CD4-positive, alpha-beta memory T cell (primary cell): Measurements from ENCODE around the gene WDR20. TPM values are rescaled to one million over a fixed set of nuclear protein-coding genes. Genes with fewer than 3 reads are reported as not detected.

Experiments used
- CTCF ChIA-PET: fragments of 350-600 bp; sonication (Branson Sonifier 250); formaldehyde crosslinking; loops from one replicate; lab custom pipeline; 2021; ENCODE audit warnings: inconsistent platforms; ENCODE audit not compliant: partially characterized antibody; lab: Charles Lee
- POLR2A ChIA-PET: fragments of 350-600 bp; sonication (Branson Sonifier 250); formaldehyde crosslinking; loops from one replicate; lab custom pipeline; 2021; ENCODE audit not compliant: partially characterized antibody; lab: Charles Lee
- DNase-seq, 5 donors: peaks; one replicate each; pipeline versions ENCODE4 v3.0.0 to v3.0.0-alpha.2; 2020 to 2022; ENCODE audit warnings: mixed read lengths in 1 of 5
- H3K27ac ChIP-seq: one replicate; pipeline ENCODE4 v1.7.0; 2013; ENCODE audit warnings: low read depth, low read length
- H3K27me3 ChIP-seq: 2 replicates; pipeline ENCODE4 v1.7.0; 2013; ENCODE audit warnings: mild to moderate bottlenecking, low read length, moderate library complexity; ENCODE audit not compliant: insufficient read depth
- H3K36me3 ChIP-seq: 2 replicates; pipeline ENCODE4 v1.7.0; 2013; ENCODE audit warnings: mild to moderate bottlenecking, low read length, moderate library complexity; ENCODE audit not compliant: insufficient read depth
- H3K4me1 ChIP-seq: 2 replicates; pipeline ENCODE4 v1.7.0; 2013; ENCODE audit warnings: mild to moderate bottlenecking, low read length, moderate library complexity; ENCODE audit not compliant: insufficient read depth
- H3K4me3 ChIP-seq, 2 donors: one replicate each; pipeline ENCODE4 v1.7.0; 2013; ENCODE audit warnings: low read length in 2 of 2, mild to moderate bottlenecking in 1 of 2
- H3K9me3 ChIP-seq, 2 donors: one replicate each; pipeline ENCODE4 v1.7.0; 2013; ENCODE audit warnings: low read length in 2 of 2, control low read depth in 1 of 2; ENCODE audit not compliant: control insufficient read depth in 1 of 2
- H3K27ac Mint-ChIP-seq, 7 donors: one replicate each; pipeline ENCODE4 v1.8.0; 2020 to 2021; ENCODE audit warnings: mixed read lengths in 7 of 7, mild to moderate bottlenecking in 6 of 7, inconsistent platforms in 3 of 7, moderate library complexity in 3 of 7
- H3K27me3 Mint-ChIP-seq, 2 donors: one replicate each; pipeline ENCODE4 v1.8.0; 2020 to 2021; ENCODE audit warnings: mixed read lengths in 2 of 2
- H3K36me3 Mint-ChIP-seq, 2 donors: one replicate each; pipeline ENCODE4 v1.8.0; 2020 to 2021; ENCODE audit warnings: mixed read lengths in 2 of 2, inconsistent platforms in 1 of 2, mild to moderate bottlenecking in 1 of 2
- H3K4me1 Mint-ChIP-seq, 4 donors: one replicate each; pipeline ENCODE4 v1.8.0; 2020 to 2021; ENCODE audit warnings: mixed read lengths in 4 of 4, mild to moderate bottlenecking in 1 of 4
- H3K4me3 Mint-ChIP-seq, 8 donors: one replicate each; pipeline ENCODE4 v1.8.0; 2020 to 2021; ENCODE audit warnings: mixed read lengths in 8 of 8, mild to moderate bottlenecking in 7 of 8, moderate library complexity in 6 of 8, inconsistent platforms in 3 of 8
- H3K9me3 Mint-ChIP-seq, 8 donors: one replicate each; pipeline ENCODE4 v1.8.0; 2020 to 2021; ENCODE audit warnings: mixed read lengths in 8 of 8, mild to moderate bottlenecking in 5 of 8, inconsistent platforms in 3 of 8, moderate library complexity in 1 of 8
- intact Hi-C: fragments of 100-400 bp; cut with micrococcal nuclease; formaldehyde crosslinking; loops from one replicate; pipeline ENCODE4 v1.15.1; 2023
- polyA plus RNA-seq, 2 donors: library from polyadenylated mRNA; unstranded; fragments of 300-500 nt; fragmentation: Illumina TruSeq; gene quantifications; one replicate each; pipeline ENCODE4 v1.2.3, GENCODE V29; 2021
- total RNA-seq, 2 experiments: library from RNA; stranded (reverse); gene quantifications; one replicate each; pipeline ENCODE4 v1.2.3, GENCODE V29; 2021

Gene WDR20
- total and polyA plus RNA-seq, 4 experiments from 2014 or later = 18.8 to 57.9 (median 39.6) TPM

GRCh38 chr14:102116361-102117180, 23.1 kb upstream of the WDR20 start:
- no peaks in the 10 kb centered on the region for H3K36me3 ChIP-seq
- H3K27ac ChIP-seq = no peak overlapping the region
- no peaks in the 10 kb centered on the region for H3K4me1 Mint-ChIP-seq
- H3K9me3 ChIP-seq = no peaks in the 10 kb centered on the region
- H3K36me3 Mint-ChIP-seq = no peaks in the 10 kb centered on the region
- no peak overlapping the region for H3K27ac Mint-ChIP-seq
- intact Hi-C loops = no loop called here
- no peak for DNase-seq
- no peaks in the 10 kb centered on the region for H3K27me3 ChIP-seq
- ChIA-PET CTCF (no interaction called here), POLR2A (no interaction called here)
- no peak overlapping the region for H3K4me3 Mint-ChIP-seq
- no peak overlapping the region for H3K4me3 ChIP-seq
- H3K9me3 Mint-ChIP-seq = peaks cover 0 to 4% (median 0%) of the 10 kb centered on the region in 8 donors
- H3K4me1 ChIP-seq = no peaks in the 10 kb centered on the region
- no peaks in the 10 kb centered on the region for H3K27me3 Mint-ChIP-seq

DNA sequence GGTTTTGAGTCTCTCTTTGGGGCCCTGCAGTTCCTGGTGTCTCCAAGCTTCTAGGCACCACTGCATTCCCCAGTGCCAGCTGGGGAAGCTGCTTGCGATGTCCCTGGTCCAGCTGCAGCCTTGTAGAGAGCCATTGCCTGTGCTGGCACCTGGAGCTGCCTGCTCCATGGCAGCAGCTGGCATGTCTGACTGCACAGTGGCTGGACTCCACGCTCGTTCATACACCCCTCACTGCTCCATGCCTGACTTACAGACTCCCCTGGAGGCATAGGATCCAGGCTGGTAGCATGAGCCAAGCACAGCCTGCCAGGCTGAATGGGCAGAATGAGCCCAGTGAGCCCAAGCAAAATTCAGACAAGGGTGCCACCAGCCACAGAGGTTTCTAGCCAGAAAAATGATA, 21.8 kb upstream of the WDR20 start:
- CTCF ChIA-PET = no interaction called here
- H3K4me3 Mint-ChIP-seq = no peak overlapping the region
- H3K36me3 ChIP-seq = no peaks in the 10 kb centered on the region

GRCh38 chr14:102120888-102121287, 18.8 kb upstream of the WDR20 start:
- H3K4me3 Mint-ChIP-seq = no peak overlapping the region
- H3K27ac Mint-ChIP-seq = no peak overlapping the region

More for the DNA sequence above, 21.8 kb upstream of the WDR20 start:
- no peak for DNase-seq
- Mint-ChIP-seq H3K9me3 (no peaks in the 10 kb centered on the region), H3K27ac (no peak overlapping the region), H3K36me3 (no peaks in the 10 kb centered on the region), H3K27me3 (no peaks in the 10 kb centered on the region), H3K4me1 (no peaks in the 10 kb centered on the region)
- H3K4me3 ChIP-seq = no peak overlapping the region
- H3K4me1 ChIP-seq = no peaks in the 10 kb centered on the region
- POLR2A ChIA-PET = no interaction called here
- no peaks in the 10 kb centered on the region for H3K9me3 ChIP-seq
- H3K27ac ChIP-seq = no peak overlapping the region
- H3K27me3 ChIP-seq = no peaks in the 10 kb centered on the region
- intact Hi-C loops = no loop called here

GRCh38 chr14:102121567-102121966, 18.1 kb upstream of the WDR20 start:
- H3K36me3 ChIP-seq = no peaks in the 10 kb centered on the region
- H3K4me3 ChIP-seq = no peak overlapping the region
- no peaks in the 10 kb centered on the region for H3K36me3 Mint-ChIP-seq
- no peak overlapping the region for H3K27ac ChIP-seq
- H3K9me3 Mint-ChIP-seq = no peaks in the 10 kb centered on the region
- DNase-seq = no peak
- H3K27me3 Mint-ChIP-seq = no peaks in the 10 kb centered on the region
- no peak overlapping the region for H3K27ac Mint-ChIP-seq
- H3K27me3 ChIP-seq = no peaks in the 10 kb centered on the region
- H3K4me1 Mint-ChIP-seq = no peaks in the 10 kb centered on the region
- H3K9me3 ChIP-seq = no peaks in the 10 kb centered on the region
- intact Hi-C loops = no loop called here
- no peaks in the 10 kb centered on the region for H3K4me1 ChIP-seq
- CTCF ChIA-PET = no interaction called here
- POLR2A ChIA-PET = no interaction called here
- no peak overlapping the region for H3K4me3 Mint-ChIP-seq

More at GRCh38 chr14:102120888-102121287, 18.8 kb upstream of the WDR20 start:
- intact Hi-C loops = no loop called here
- Histone ChIP-seq H3K36me3 (no peaks in the 10 kb centered on the region), H3K27me3 (no peaks in the 10 kb centered on the region), H3K27ac (no peak overlapping the region), H3K4me3 (no peak overlapping the region), H3K4me1 (no peaks in the 10 kb centered on the region), H3K9me3 (no peaks in the 10 kb centered on the region)
- CTCF ChIA-PET = no interaction called here
- Mint-ChIP-seq H3K9me3 (no peaks in the 10 kb centered on the region), H3K36me3 (no peaks in the 10 kb centered on the region), H3K27me3 (no peaks in the 10 kb centered on the region), H3K4me1 (no peaks in the 10 kb centered on the region)
- POLR2A ChIA-PET = no interaction called here
- DNase-seq = no peak

DNA sequence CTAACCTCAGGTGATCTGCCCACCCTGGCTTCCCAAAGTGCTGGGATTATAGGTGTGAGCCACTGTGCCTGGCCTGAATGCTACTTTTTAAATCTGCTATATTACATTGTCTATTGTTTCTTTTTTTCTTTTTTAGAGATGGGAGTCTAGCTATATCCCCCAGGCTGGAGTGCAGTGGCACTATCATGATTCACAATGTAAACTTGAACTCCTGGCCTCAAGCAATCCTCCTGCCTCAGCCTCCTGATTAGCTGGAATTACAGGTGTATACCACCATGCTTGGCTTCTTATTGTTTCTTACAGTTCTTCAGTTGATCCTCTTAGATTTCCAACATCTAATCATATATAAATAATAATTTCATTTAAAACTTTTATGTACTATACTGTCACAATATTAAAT, 15.3 kb upstream of the WDR20 start:
- Histone ChIP-seq H3K36me3 (no peaks in the 10 kb centered on the region), H3K27me3 (no peaks in the 10 kb centered on the region), H3K9me3 (no peaks in the 10 kb centered on the region), H3K4me3 (no peak overlapping the region), H3K4me1 (no peaks in the 10 kb centered on the region), H3K27ac (no peak overlapping the region)
- DNase-seq = no peak
- ChIA-PET POLR2A (no interaction called here), CTCF (no interaction called here)
- no peaks in the 10 kb centered on the region for H3K36me3 Mint-ChIP-seq
- H3K4me1 Mint-ChIP-seq = no peaks in the 10 kb centered on the region
- intact Hi-C loops = no loop called here
- H3K4me3 Mint-ChIP-seq = no peak overlapping the region
- H3K27ac Mint-ChIP-seq = no peak overlapping the region
- H3K27me3 Mint-ChIP-seq = no peaks in the 10 kb centered on the region
- no peaks in the 10 kb centered on the region for H3K9me3 Mint-ChIP-seq

- CTCF ChIA-PET = no interaction called here
- no peaks in the 10 kb centered on the region for H3K4me1 Mint-ChIP-seq
- intact Hi-C loops = no loop called here
- H3K27ac ChIP-seq = no peak overlapping the region
- no peak for DNase-seq
- no peak overlapping the region for H3K4me3 Mint-ChIP-seq
- no peaks in the 10 kb centered on the region for H3K36me3 ChIP-seq
- H3K9me3 ChIP-seq = no peaks in the 10 kb centered on the region
- H3K4me1 ChIP-seq = no peaks in the 10 kb centered on the region
- no peaks in the 10 kb centered on the region for H3K36me3 Mint-ChIP-seq
- no peaks in the 10 kb centered on the region for H3K27me3 Mint-ChIP-seq
- no peak overlapping the region for H3K27ac Mint-ChIP-seq
- H3K4me3 ChIP-seq = no peak overlapping the region
- POLR2A ChIA-PET = no interaction called here
- no peaks in the 10 kb centered on the region for H3K27me3 ChIP-seq
- H3K9me3 Mint-ChIP-seq = no peaks in the 10 kb centered on the region
Measured at GRCh38 chr14:102125546-102125945, 14.2 kb upstream of the WDR20 start.

- Mint-ChIP-seq H3K36me3 (no peaks in the 10 kb centered on the region), H3K9me3 (no peaks in the 10 kb centered on the region), H3K4me3 (no peak overlapping the region), H3K4me1 (no peaks in the 10 kb centered on the region), H3K27ac (no peak overlapping the region), H3K27me3 (no peaks in the 10 kb centered on the region)
- Histone ChIP-seq H3K36me3 (no peaks in the 10 kb centered on the region), H3K27ac (no peak overlapping the region), H3K4me3 (no peak overlapping the region), H3K27me3 (no peaks in the 10 kb centered on the region), H3K4me1 (no peaks in the 10 kb centered on the region), H3K9me3 (no peaks in the 10 kb centered on the region)
- POLR2A ChIA-PET = no interaction called here
- intact Hi-C loops = no loop called here
- DNase-seq = no peak
- CTCF ChIA-PET = interaction anchor here (1.0 kb wide), 1 partner anchor 56 kb away, joined by 3 read pairs; no protein-coding TSS in a partner anchor
Measured at GRCh38 chr14:102126807-102127455, 12.8 kb upstream of the WDR20 start.
